HEK293 (cell line): ENCODE data around the gene MYCN.

Experiments
- ZNF629 ChIP-seq: fragments of 450-650 bp; formaldehyde crosslinking; IDR thresholded peaks from 2 replicates; pipeline ENCODE4 v1.5.1; 2017; ENCODE audit warnings: missing biosample characterization, missing genetic modification characterization
- TF ChIP-seq, protein P1 (sequence below): fragments of 450-650 bp; formaldehyde crosslinking; IDR thresholded peaks from 2 replicates; pipeline ENCODE4 v1.5.1; 2016; ENCODE audit warnings: missing biosample characterization, missing genetic modification characterization

DNA sequence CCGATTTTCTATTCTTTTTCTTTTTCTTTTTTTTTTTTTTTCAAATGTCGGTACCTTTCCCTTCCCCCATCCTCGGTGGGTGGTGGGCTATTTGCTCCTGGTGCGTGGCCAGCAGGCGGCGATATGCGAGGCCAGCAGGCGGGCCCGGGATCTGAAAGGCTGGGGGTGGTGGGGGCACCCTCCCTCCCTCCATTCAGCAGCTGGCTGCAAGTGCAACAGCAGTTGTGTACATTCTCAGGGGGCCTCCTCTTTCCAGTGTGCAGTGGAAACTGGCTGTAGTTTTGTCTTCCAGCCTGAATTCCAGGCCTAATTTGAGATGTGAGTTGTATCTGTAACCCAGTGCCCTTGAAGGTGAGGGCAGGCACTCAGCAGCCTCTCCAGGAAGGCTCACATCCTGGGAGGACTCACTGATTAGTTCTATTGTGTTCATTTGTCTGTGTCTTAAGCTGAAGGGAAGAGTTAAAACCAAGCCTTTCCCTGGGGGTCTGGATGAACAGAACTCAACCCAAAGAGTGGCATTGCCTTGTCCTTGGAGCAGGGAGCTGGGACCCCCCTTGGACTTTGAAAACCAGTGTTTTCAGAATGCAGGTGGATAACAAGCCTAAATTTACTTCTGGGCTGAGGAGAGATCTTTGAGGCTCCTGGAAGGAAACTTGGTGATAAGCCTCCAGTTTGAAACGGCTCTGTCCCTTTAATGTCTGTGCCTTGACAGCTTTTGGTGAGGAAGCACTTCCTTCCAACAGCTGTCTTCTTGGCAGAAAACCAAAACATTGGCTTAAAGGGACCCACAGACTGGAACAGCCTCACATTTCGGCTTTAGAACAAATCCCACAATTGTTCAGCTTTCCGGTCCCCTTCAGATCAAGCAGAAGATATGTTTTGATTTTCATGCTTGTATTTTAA is 3.3 kb downstream of the MYCN start:
- TF ChIP-seq, protein P1, sequence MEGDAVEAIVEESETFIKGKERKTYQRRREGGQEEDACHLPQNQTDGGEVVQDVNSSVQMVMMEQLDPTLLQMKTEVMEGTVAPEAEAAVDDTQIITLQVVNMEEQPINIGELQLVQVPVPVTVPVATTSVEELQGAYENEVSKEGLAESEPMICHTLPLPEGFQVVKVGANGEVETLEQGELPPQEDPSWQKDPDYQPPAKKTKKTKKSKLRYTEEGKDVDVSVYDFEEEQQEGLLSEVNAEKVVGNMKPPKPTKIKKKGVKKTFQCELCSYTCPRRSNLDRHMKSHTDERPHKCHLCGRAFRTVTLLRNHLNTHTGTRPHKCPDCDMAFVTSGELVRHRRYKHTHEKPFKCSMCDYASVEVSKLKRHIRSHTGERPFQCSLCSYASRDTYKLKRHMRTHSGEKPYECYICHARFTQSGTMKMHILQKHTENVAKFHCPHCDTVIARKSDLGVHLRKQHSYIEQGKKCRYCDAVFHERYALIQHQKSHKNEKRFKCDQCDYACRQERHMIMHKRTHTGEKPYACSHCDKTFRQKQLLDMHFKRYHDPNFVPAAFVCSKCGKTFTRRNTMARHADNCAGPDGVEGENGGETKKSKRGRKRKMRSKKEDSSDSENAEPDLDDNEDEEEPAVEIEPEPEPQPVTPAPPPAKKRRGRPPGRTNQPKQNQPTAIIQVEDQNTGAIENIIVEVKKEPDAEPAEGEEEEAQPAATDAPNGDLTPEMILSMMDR, result peak; percentile 40
- no peak for TF ChIP-seq ZNF629
